Erythroblast (primary cell): ENCODE measurements around the gene PIMREG.

Experiments
- GATA1 ChIP-seq: IDR thresholded peaks from 2 replicates; pipeline ENCODE4 v1.6.1; 2011; ENCODE audit warnings: low read depth, mild to moderate bottlenecking, control low read depth, low read length, moderate library complexity
- POLR2A ChIP-seq: IDR thresholded peaks from 2 replicates; pipeline ENCODE4 v1.6.1; 2011; ENCODE audit warnings: mild to moderate bottlenecking, low read length

- TF ChIP-seq POLR2A, result no peak
- no peak for TF ChIP-seq GATA1
Observed at GRCh38 chr17:6472517-6472916, 28.3 kb downstream of the PIMREG start.
